ENCODE results near the gene KRTAP10-6. TPM values are rescaled to one million over a fixed set of nuclear protein-coding genes. Genes with fewer than 3 reads are reported as not detected.
"Not testable (repeated sequence)": the region's sequence is repeated elsewhere in the genome, so short reads cannot be mapped to it uniquely, and the experiment has no call there.

The KRTAP10-6 gene
- total RNA-seq, 4 donors from 2014 or later, result not detected

DNA sequence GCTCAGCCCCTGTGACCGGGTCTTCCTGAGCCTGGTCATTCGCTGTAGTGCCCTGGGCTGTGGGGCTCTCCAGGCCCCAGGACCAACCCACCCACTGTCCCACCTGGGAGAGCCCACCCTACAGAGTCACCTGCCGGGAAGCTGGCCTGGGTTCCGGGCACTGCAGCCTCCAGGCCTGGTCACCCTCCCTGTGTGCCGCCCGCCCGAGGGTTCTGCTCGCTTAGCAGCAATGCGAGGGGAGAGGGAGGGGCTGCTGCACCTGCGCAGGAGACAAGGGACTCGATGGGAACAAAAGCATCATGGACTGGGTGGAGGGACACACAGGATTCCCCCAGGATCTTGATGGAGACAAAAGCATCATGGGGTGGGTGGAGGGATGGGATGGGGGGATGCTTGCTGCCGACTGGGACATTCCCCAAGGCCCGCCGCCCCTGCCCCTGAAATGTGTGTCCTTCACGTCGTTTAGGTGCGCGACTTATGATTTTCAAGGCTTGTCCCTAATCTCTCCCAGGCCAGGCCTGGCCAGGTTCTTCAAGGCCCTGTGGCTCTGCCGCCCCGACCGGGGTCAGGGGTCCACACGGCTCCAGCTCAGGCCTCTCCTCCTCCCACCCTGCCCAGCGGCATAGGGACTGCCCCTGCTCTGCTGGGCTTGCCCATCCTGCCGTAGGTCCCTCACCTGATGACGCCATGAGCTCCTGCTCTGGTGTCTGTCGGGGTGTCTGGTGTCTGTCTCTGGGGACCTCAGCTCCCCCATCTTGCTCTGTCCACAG lies 21.3 kb upstream of the KRTAP10-6 start:
- no peak overlapping the region for H3K4me3 ChIP-seq
- no peaks in the 10 kb centered on the region for H3K4me1 ChIP-seq
- no peak for DNase-seq
- H3K27ac ChIP-seq, result no peak overlapping the region
- H3K36me3 ChIP-seq, result no peaks in the 10 kb centered on the region
- intact Hi-C loops (cut with DNase I), result no loop called here
- TF ChIP-seq POLR2A (IDR thresholded peaks at IDR 0.05), result no peak
- TF ChIP-seq, protein P1, sequence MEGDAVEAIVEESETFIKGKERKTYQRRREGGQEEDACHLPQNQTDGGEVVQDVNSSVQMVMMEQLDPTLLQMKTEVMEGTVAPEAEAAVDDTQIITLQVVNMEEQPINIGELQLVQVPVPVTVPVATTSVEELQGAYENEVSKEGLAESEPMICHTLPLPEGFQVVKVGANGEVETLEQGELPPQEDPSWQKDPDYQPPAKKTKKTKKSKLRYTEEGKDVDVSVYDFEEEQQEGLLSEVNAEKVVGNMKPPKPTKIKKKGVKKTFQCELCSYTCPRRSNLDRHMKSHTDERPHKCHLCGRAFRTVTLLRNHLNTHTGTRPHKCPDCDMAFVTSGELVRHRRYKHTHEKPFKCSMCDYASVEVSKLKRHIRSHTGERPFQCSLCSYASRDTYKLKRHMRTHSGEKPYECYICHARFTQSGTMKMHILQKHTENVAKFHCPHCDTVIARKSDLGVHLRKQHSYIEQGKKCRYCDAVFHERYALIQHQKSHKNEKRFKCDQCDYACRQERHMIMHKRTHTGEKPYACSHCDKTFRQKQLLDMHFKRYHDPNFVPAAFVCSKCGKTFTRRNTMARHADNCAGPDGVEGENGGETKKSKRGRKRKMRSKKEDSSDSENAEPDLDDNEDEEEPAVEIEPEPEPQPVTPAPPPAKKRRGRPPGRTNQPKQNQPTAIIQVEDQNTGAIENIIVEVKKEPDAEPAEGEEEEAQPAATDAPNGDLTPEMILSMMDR (IDR thresholded peaks at IDR 0.05), result no peak
- WGBS, 2 donors, result 85% methylated on average over 8 of the region's 26 CpGs; no CpG with 5 or more reads in 1 of the 2 donors
- peaks cover 0 to 65% (median 0%) of the 10 kb centered on the region in 4 donors for H3K27me3 ChIP-seq
- H3K9me3 ChIP-seq, result peaks cover 0 to 21% (median 0%) of the 10 kb centered on the region in 3 donors

DNA sequence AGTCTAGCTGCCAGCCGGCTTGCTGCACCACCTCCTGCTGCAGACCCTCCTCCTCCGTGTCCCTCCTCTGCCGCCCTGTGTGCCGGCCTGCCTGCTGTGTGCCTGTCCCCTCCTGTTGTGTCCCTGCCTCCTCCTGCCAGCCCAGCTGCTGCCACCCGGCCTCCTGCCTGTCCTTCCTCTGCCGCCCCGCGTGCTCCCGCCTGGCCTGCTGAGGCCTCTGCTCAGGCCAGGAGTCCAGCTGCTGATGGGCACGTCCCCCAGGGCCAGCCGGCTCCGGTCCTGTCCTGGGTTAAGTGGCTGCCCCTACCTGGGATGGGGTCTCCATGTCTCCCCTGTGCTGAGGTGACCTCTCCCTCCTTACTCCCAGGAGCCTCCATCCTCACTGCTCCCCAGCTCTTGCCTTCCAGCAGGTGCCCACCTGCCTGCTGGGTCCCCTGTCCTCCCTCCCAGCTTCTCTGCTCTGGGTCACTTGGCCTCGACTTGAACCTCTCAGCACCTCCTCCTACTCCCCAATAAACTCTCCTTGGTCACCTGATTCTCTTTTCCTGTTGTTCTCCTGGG lies 20.4 kb upstream of the KRTAP10-6 start:
- WGBS, 2 donors, result 15 to 91% methylated on average over 1 to 6 of the region's 13 CpGs
- no peak for TF ChIP-seq POLR2A (IDR thresholded peaks at IDR 0.05)
- TF ChIP-seq, protein P1 (IDR thresholded peaks at IDR 0.05), result no peak
- DNase-seq, result no peak

DNA sequence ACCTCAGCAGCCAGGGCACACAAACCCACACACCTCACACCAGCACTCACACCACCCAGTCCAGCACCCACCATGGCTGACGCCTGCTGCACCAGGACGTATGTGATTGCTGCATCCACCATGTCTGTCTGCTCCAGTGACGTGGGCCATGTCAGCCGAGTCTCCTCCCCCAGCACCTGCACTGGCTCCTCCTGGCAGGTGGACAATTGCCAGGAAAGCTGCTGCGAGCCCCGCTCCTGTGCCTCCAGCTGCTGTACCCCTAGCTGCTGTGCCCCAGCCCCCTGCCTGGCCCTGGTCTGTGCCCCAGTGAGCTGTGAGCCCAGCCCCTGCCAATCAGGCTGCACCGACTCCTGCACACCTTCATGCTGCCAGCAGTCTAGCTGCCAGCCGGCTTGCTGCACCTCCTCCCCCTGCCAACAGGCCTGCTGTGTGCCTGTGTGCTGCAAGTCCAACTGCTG lies 19.8 kb upstream of the KRTAP10-6 start, which contains the start of gene KRTAP10-8:
TSS of gene KRTAP10-8 (plus strand) at position 51 of the 458 bp plus-strand sequence. CDS start at position 73, 22 bp downstream.
- H3K27ac ChIP-seq, result no peak within 1 kb of the TSS
- intact Hi-C loops (cut with DNase I), result no loop called here
- 80% methylated on average over 4 of the region's 8 CpGs; no CpG with 5 or more reads in 1 of the 2 donors for WGBS, 2 donors
- DNase-seq, result no peak
- peaks cover 0 to 58% (median 0%) of the 10 kb centered on the region in 4 donors for H3K27me3 ChIP-seq
- H3K9me3 ChIP-seq, result peaks cover 0 to 21% (median 0%) of the 10 kb centered on the region in 3 donors
- no peaks in the 10 kb centered on the region for H3K36me3 ChIP-seq
- no peaks in the 10 kb centered on the region for H3K4me1 ChIP-seq
- TF ChIP-seq, protein P1 (IDR thresholded peaks at IDR 0.05), result no peak
- no peak for TF ChIP-seq POLR2A (IDR thresholded peaks at IDR 0.05)
- H3K4me3 ChIP-seq, result no peak within 1 kb of the TSS

More for the DNA sequence above, 20.4 kb upstream of the KRTAP10-6 start:
- H3K4me1 ChIP-seq, result no peaks in the 10 kb centered on the region
- no peak overlapping the region for H3K27ac ChIP-seq
- peaks cover 0 to 21% (median 0%) of the 10 kb centered on the region in 3 donors for H3K9me3 ChIP-seq
- intact Hi-C loops (cut with DNase I), result no loop called here
- peaks cover 0 to 60% (median 0%) of the 10 kb centered on the region in 4 donors for H3K27me3 ChIP-seq
- no peak overlapping the region for H3K4me3 ChIP-seq
- no peaks in the 10 kb centered on the region for H3K36me3 ChIP-seq

DNA sequence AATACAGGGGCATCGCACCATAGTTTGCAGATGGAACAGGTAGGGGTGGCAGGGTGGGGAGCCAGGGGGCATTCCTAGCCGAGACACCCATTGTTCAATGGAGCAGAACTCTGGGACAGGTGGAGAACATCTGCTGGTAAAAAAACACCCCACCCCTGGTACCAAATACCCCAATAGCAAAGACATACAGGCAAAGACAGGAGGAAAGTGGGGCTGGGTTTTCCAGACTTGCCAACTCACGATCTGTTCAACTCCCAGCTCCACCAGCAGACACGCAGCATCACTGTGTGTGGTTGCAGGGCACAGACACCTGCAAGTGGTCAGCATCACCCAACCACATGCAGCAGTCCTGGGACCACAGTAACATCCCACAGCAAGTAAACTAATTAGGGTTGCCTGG lies 19.2 kb upstream of the KRTAP10-6 start:
- Histone ChIP-seq H3K36me3 (no peaks in the 10 kb centered on the region), H3K27ac (no peak overlapping the region), H3K9me3 (peaks cover 0 to 21% (median 0%) of the 10 kb centered on the region in 3 donors), H3K4me3 (no peak overlapping the region), H3K27me3 (peaks cover 0 to 57% (median 0%) of the 10 kb centered on the region in 4 donors), H3K4me1 (no peaks in the 10 kb centered on the region)
- WGBS, 2 donors, result 65 to 72% methylated on average over 2 to 3 of the region's 4 CpGs
- TF ChIP-seq POLR2A (IDR thresholded peaks at IDR 0.05), result no peak
- TF ChIP-seq, protein P1 (IDR thresholded peaks at IDR 0.05), result no peak
- intact Hi-C loops (cut with DNase I), result no loop called here
- DNase-seq, result no peak

DNA sequence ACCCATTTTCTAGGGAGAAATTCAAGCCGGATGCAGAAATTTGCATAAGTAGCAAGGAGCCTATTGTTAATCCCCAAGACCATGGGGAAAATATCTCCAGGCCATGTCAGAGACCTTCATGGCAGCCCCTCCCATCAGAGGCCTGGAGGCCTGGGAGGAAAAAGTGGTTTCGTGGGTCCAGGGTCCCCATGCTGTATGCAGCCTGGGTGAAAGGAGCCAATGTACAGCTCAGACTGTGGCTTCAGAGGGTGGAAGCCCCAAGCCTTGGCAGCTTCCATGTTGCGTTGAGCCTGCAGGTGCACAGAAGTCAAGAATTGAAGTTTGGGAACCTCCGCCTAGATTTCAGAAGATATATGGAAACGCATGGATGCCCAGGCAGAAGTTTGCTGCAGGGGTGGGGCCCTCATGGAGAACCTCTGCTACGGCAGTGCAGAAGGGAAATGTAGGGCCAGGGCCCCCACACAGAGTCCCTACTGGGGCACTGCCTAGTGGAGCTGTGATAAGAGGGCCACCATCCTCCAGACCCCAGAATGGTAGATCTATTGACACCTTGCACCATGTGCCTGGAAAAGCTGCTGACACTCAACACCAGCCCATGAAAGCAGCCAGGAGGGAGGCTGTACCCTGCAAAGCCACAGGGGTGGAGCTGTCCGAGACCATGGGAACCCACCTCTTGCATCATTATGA lies 18.0 kb upstream of the KRTAP10-6 start:
- H3K4me3 ChIP-seq; intact Hi-C loops (cut with DNase I); H3K36me3 ChIP-seq; H3K4me1 ChIP-seq; H3K27ac ChIP-seq; DNase-seq: not testable (repeated sequence)
- WGBS, 2 donors, result 83 to 94% methylated on average over 3 to 5 of the region's 7 CpGs
- peaks cover 0 to 51% (median 0%) of the 10 kb centered on the region in 4 donors for H3K27me3 ChIP-seq
- peaks cover 0 to 21% (median 0%) of the 10 kb centered on the region in 3 donors for H3K9me3 ChIP-seq
